Measurements from ENCODE around the gene LPCAT1.

Gene LPCAT1

GRCh38 chr5:1453613-1454012, 70.1 kb downstream of the LPCAT1 start:
- in situ Hi-C loops (cut with MboI; ENCODE audit: low pct_unique_long_range_greater_than_20kb, low sequenced_read_pairs, unreplicated experiment), result no loop called here
- no peak for DNase-seq (ENCODE audit: low spot score)
- TF ChIP-seq CTCF (IDR thresholded peaks at IDR 0.05; ENCODE audit: extremely low read depth, insufficient read depth, missing control alignments), result no peak

- TF ChIP-seq CTCF (IDR thresholded peaks at IDR 0.05; ENCODE audit: extremely low read depth, insufficient read depth, missing control alignments), result no peak
- DNase-seq (ENCODE audit: low spot score), result no peak
- in situ Hi-C loops (cut with MboI; ENCODE audit: low pct_unique_long_range_greater_than_20kb, low sequenced_read_pairs, unreplicated experiment), result no loop called here
Observed at GRCh38 chr5:1449081-1449630, 74.6 kb downstream of the LPCAT1 start.

GRCh38 chr5:1448511-1449011, 75.2 kb downstream of the LPCAT1 start:
- DNase-seq (ENCODE audit: low spot score), result no peak
- no peak for TF ChIP-seq CTCF (IDR thresholded peaks at IDR 0.05; ENCODE audit: extremely low read depth, insufficient read depth, missing control alignments)
- in situ Hi-C loops (cut with MboI; ENCODE audit: low pct_unique_long_range_greater_than_20kb, low sequenced_read_pairs, unreplicated experiment), result no loop called here

GRCh38 chr5:1447671-1448361, 75.9 kb downstream of the LPCAT1 start:
- in situ Hi-C loops (cut with MboI; ENCODE audit: low pct_unique_long_range_greater_than_20kb, low sequenced_read_pairs, unreplicated experiment), result no loop called here
- no peak for TF ChIP-seq CTCF (IDR thresholded peaks at IDR 0.05; ENCODE audit: extremely low read depth, insufficient read depth, missing control alignments)
- no peak for DNase-seq (ENCODE audit: low spot score)

- no peak for TF ChIP-seq CTCF (IDR thresholded peaks at IDR 0.05; ENCODE audit: extremely low read depth, insufficient read depth, missing control alignments)
- in situ Hi-C loops (cut with MboI; ENCODE audit: low pct_unique_long_range_greater_than_20kb, low sequenced_read_pairs, unreplicated experiment), result no loop called here
- no peak for DNase-seq (ENCODE audit: low spot score)
Observed at GRCh38 chr5:1446602-1447343, 77.0 kb downstream of the LPCAT1 start.

- DNase-seq (ENCODE audit: low spot score), result no peak
- no peak for TF ChIP-seq CTCF (IDR thresholded peaks at IDR 0.05; ENCODE audit: extremely low read depth, insufficient read depth, missing control alignments)
- in situ Hi-C loops (cut with MboI; ENCODE audit: low pct_unique_long_range_greater_than_20kb, low sequenced_read_pairs, unreplicated experiment), result no loop called here
Observed at GRCh38 chr5:1445689-1446601, 77.8 kb downstream of the LPCAT1 start.
